H9 (cell line): ENCODE results near the gene HCRTR2. TPM values are rescaled to one million over a fixed set of nuclear protein-coding genes. Genes with fewer than 3 reads are reported as not detected.

ENCODE experiments used
- DNase-seq: peaks from one replicate; pipeline ENCODE4 v3.0.0-alpha.2; 2017
- H2AFZ ChIP-seq: one replicate; pipeline ENCODE4 v1.6.1; 2013; ENCODE audit warnings: mild to moderate bottlenecking, low read length, control low read depth, moderate library complexity
- H2AK5ac ChIP-seq: 2 replicates; pipeline ENCODE4 v1.6.1; 2013; ENCODE audit warnings: low read length, control low read depth, mixed read lengths; ENCODE audit not compliant: insufficient read length
- H2BK120ac ChIP-seq: one replicate; pipeline ENCODE4 v1.6.1; 2013; ENCODE audit warnings: low read depth, mild to moderate bottlenecking, low read length, control low read depth, inconsistent platforms; ENCODE audit not compliant: poor library complexity, severe bottlenecking
- H2BK12ac ChIP-seq: 2 replicates; pipeline ENCODE4 v1.6.1; 2013; ENCODE audit warnings: low read length, control low read depth, mixed read lengths, low read depth; ENCODE audit not compliant: insufficient read length
- H2BK15ac ChIP-seq: 2 replicates; pipeline ENCODE4 v1.6.1; 2013; ENCODE audit warnings: low read depth, low read length, control low read depth
- H2BK20ac ChIP-seq: one replicate; pipeline ENCODE4 v1.6.1; 2013; ENCODE audit warnings: low read depth, mild to moderate bottlenecking, low read length, control low read depth, inconsistent platforms; ENCODE audit not compliant: poor library complexity, severe bottlenecking
- H2BK5ac ChIP-seq: 2 replicates; pipeline ENCODE4 v1.6.1; 2013; ENCODE audit warnings: low read length, control low read depth, mixed read lengths; ENCODE audit not compliant: insufficient read length
- H3K14ac ChIP-seq: 2 replicates; pipeline ENCODE4 v1.6.1; 2013; ENCODE audit warnings: low read length, control low read depth; ENCODE audit not compliant: insufficient read depth
- H3K18ac ChIP-seq: 2 replicates; pipeline ENCODE4 v1.6.1; 2013; ENCODE audit warnings: low read depth, mild to moderate bottlenecking, mixed read lengths, low read length, control low read depth; ENCODE audit not compliant: insufficient read length
- H3K23ac ChIP-seq: 2 replicates; pipeline ENCODE4 v1.6.1; 2013; ENCODE audit warnings: low read length, control low read depth, mixed read lengths, low read depth; ENCODE audit not compliant: insufficient read length
- H3K23me2 ChIP-seq: 2 replicates; pipeline ENCODE4 v1.6.1; 2013; ENCODE audit warnings: low read depth, mild to moderate bottlenecking, mixed read lengths, low read length, control low read depth; ENCODE audit not compliant: insufficient read length, poor library complexity, severe bottlenecking
- H3K27ac ChIP-seq: 2 replicates; pipeline ENCODE4 v1.5.1; 2013; ENCODE audit warnings: low read length, control low read depth, mixed read lengths, low read depth; ENCODE audit not compliant: insufficient read length
- H3K27me3 ChIP-seq: 2 replicates; pipeline ENCODE4 v1.6.1; 2013; ENCODE audit warnings: low read length, control low read depth, inconsistent platforms; ENCODE audit not compliant: insufficient read depth
- H3K4ac ChIP-seq: 2 replicates; pipeline ENCODE4 v1.6.1; 2013; ENCODE audit warnings: low read depth, mild to moderate bottlenecking, control low read depth, inconsistent platforms, low read length, moderate library complexity
- H3K4me1 ChIP-seq: 2 replicates; pipeline ENCODE4 v1.6.1; 2013; ENCODE audit warnings: low read length, control low read depth, inconsistent platforms; ENCODE audit not compliant: insufficient read depth
- H3K4me2 ChIP-seq: 2 replicates; pipeline ENCODE4 v1.6.1; 2013; ENCODE audit warnings: low read length, control low read depth, mixed read lengths; ENCODE audit not compliant: insufficient read length, insufficient read depth
- H3K56ac ChIP-seq: 2 replicates; pipeline ENCODE4 v1.6.1; 2013; ENCODE audit warnings: low read depth, mild to moderate bottlenecking, mixed read lengths, low read length, control low read depth; ENCODE audit not compliant: insufficient read length
- H3K79me1 ChIP-seq: 2 replicates; pipeline ENCODE4 v1.6.1; 2013; ENCODE audit warnings: low read depth, mild to moderate bottlenecking, moderate library complexity, low read length, control low read depth, inconsistent platforms; ENCODE audit not compliant: insufficient read depth, poor library complexity, severe bottlenecking
- H3K79me2 ChIP-seq: 2 replicates; pipeline ENCODE4 v1.6.1; 2013; ENCODE audit warnings: low read length, control low read depth, inconsistent platforms; ENCODE audit not compliant: insufficient read depth
- H3K9ac ChIP-seq: 2 replicates; pipeline ENCODE4 v1.6.1; 2013; ENCODE audit warnings: low read length, control low read depth, mixed read lengths; ENCODE audit not compliant: insufficient read length; ENCODE audit errors: extremely low read depth
- H3K9me3 ChIP-seq: one replicate; pipeline ENCODE4 v1.6.1; 2013; ENCODE audit warnings: low read depth, low read length, inconsistent platforms; ENCODE audit not compliant: control insufficient read depth
- H3T11ph ChIP-seq: one replicate; pipeline ENCODE4 v1.6.1; 2013; ENCODE audit warnings: mild to moderate bottlenecking, low read length, control low read depth, inconsistent platforms
- H4K20me1 ChIP-seq: one replicate; pipeline ENCODE4 v1.6.1; 2013; ENCODE audit not compliant: control insufficient read depth, insufficient read length, insufficient read depth
- H4K5ac ChIP-seq: 2 replicates; pipeline ENCODE4 v1.6.1; 2013; ENCODE audit warnings: low read depth, mild to moderate bottlenecking, mixed read lengths, low read length, control low read depth; ENCODE audit not compliant: insufficient read length
- H4K8ac ChIP-seq: replicated peaks from 2 replicates; pipeline ENCODE4 v1.6.1; 2013; ENCODE audit warnings: low read length, control low read depth, mixed read lengths, low read depth; ENCODE audit not compliant: insufficient read length
- H4K91ac ChIP-seq: 2 replicates; pipeline ENCODE4 v1.6.1; 2013; ENCODE audit warnings: low read depth, mild to moderate bottlenecking, moderate library complexity, mixed read lengths, low read length, control low read depth; ENCODE audit not compliant: insufficient read length
- H3K27ac Mint-ChIP-seq, 3 experiments: 2 replicates in 2 of 3; 3 replicates in 1 of 3; pipeline ENCODE4 v1.8.0; 2020 to 2021; ENCODE audit warnings: mixed read lengths in 3 of 3, mild to moderate bottlenecking in 1 of 3, moderate library complexity in 1 of 3
- H3K27me3 Mint-ChIP-seq: 2 replicates; pipeline ENCODE4 v1.8.0; 2021; ENCODE audit warnings: low read depth, mild to moderate bottlenecking, moderate library complexity, mixed read lengths
- H3K36me3 Mint-ChIP-seq, 3 experiments: 2 replicates in 2 of 3; 3 replicates in 1 of 3; pipeline ENCODE4 v1.8.0; 2020 to 2021; ENCODE audit warnings: low read depth in 3 of 3, mixed read lengths in 3 of 3; ENCODE audit not compliant: insufficient read depth in 1 of 3
- H3K4me1 Mint-ChIP-seq, 2 experiments: 2 replicates each; pipeline ENCODE4 v1.8.0; 2020; ENCODE audit warnings: mixed read lengths in 2 of 2
- H3K4me3 Mint-ChIP-seq, 2 experiments: 2 replicates in 1 of 2; 3 replicates in 1 of 2; pipeline ENCODE4 v1.8.0; 2020 to 2021; ENCODE audit warnings: mild to moderate bottlenecking in 2 of 2, mixed read lengths in 2 of 2, moderate library complexity in 1 of 2
- H3K9me3 Mint-ChIP-seq, 2 experiments: 2 replicates in 1 of 2; 3 replicates in 1 of 2; pipeline ENCODE4 v1.8.0; 2020; ENCODE audit warnings: mild to moderate bottlenecking in 2 of 2, mixed read lengths in 2 of 2, moderate library complexity in 1 of 2
- CTCF ChIP-seq: fragments of 200-600 bp; sonication (generic); conservative IDR thresholded peaks from 3 replicates; pipeline ENCODE4 v1.8.0; 2021; ENCODE audit warnings: antibody characterized with exemption, mild to moderate bottlenecking
- WGBS: extraction: QIAGEN DNeasy Blood & Tissue Kit; methylation state at CpG from one replicate; pipeline ENCODE4 v1.1.7; 2013; ENCODE audit warnings: missing lambda C conversion rate, low lambda C conversion rate, mixed read lengths; ENCODE audit not compliant: insufficient read length; ENCODE audit errors: extremely low coverage; 5-methylcytosine and 5-hydroxymethylcytosine counted together
- total RNA-seq: library from RNA; stranded (reverse); gene quantifications from 2 replicates; pipeline ENCODE4 v1.2.1, GENCODE V29; 2021

Gene HCRTR2
- total RNA-seq, 1 experiment from 2014 or later: not detected

- no peaks in the 10 kb centered on the region for H4K20me1 ChIP-seq
- WGBS: no CpG with 5 or more reads among the region's 7 CpGs
- DNase-seq: no peak
Measured at GRCh38 chr6:55182016-55182650, 7.8 kb downstream of the HCRTR2 start.

More at GRCh38 chr6:55182016-55182650, 7.8 kb downstream of the HCRTR2 start:
- H4K8ac ChIP-seq: no peak overlapping the region
- H3K27ac ChIP-seq: no peak overlapping the region
- no peak overlapping the region for H3K14ac ChIP-seq
- H3K4ac ChIP-seq: no peak overlapping the region
- H3K9me3 ChIP-seq: no peaks in the 10 kb centered on the region
- Mint-ChIP-seq H3K4me1 (no peaks in the 10 kb centered on the region), H3K4me3 (no peak overlapping the region), H3K27me3 (peaks cover 4% of the 10 kb centered on the region; the same call in 1 of the 2 replicates), H3K9me3 (no peaks in the 10 kb centered on the region), H3K27ac (no peak overlapping the region), H3K36me3 (no peaks in the 10 kb centered on the region)
- H3K23ac ChIP-seq: no peak overlapping the region
- H3T11ph ChIP-seq: no peak overlapping the region
- H3K27me3 ChIP-seq: no peaks in the 10 kb centered on the region
- H2AK5ac ChIP-seq: no peak overlapping the region
- H3K18ac ChIP-seq: no peak overlapping the region
- H3K4me2 ChIP-seq: no peak overlapping the region
- H2BK15ac ChIP-seq: no peak overlapping the region
- H3K56ac ChIP-seq: no peak overlapping the region
- H3K9ac ChIP-seq: no peak overlapping the region
- no peaks in the 10 kb centered on the region for H3K4me1 ChIP-seq
- H4K91ac ChIP-seq: no peak overlapping the region
- no peak for TF ChIP-seq CTCF
- no peak overlapping the region for H2BK120ac ChIP-seq
- no peak overlapping the region for H2BK12ac ChIP-seq
- no peak overlapping the region for H2AFZ ChIP-seq
- H2BK20ac ChIP-seq: no peak overlapping the region
- H3K23me2 ChIP-seq: no peaks in the 10 kb centered on the region
- no peak overlapping the region for H4K5ac ChIP-seq
- no peaks in the 10 kb centered on the region for H3K79me1 ChIP-seq
- no peak overlapping the region for H2BK5ac ChIP-seq
- H3K79me2 ChIP-seq: no peaks in the 10 kb centered on the region
